SK-N-SH treated with all-trans-retinoic acid at 6 μM for 48 hours (cell line): ENCODE measurements around the gene NTM.

ENCODE experiments used
- ARNTL ChIP-seq: fragments of 450-650 bp; formaldehyde crosslinking; IDR thresholded peaks from 2 replicates; pipeline ENCODE4 v1.5.0; 2020; ENCODE audit warnings: low read depth, mild to moderate bottlenecking, moderate library complexity, borderline replicate concordance
- BACH2 ChIP-seq: fragments of 250-450 bp; sonication (Bioruptor Pico); IDR thresholded peaks from 2 replicates; pipeline ENCODE4 v1.9.0; 2021; ENCODE audit warnings: mild to moderate bottlenecking, borderline replicate concordance
- RARB ChIP-seq: fragments of 250-450 bp; sonication (Bioruptor Pico); IDR thresholded peaks from 2 replicates; pipeline ENCODE4 v1.8.0; 2021; ENCODE audit warnings: mild to moderate bottlenecking, moderate library complexity
- TOX ChIP-seq: fragments of 250-450 bp; sonication (Bioruptor Pico); IDR thresholded peaks from 2 replicates; pipeline ENCODE4 v1.8.0; 2021; ENCODE audit warnings: mild to moderate bottlenecking, moderate library complexity, borderline replicate concordance
- ZC3H10 ChIP-seq: fragments of 250-450 bp; sonication (Bioruptor Pico); IDR thresholded peaks from 2 replicates; pipeline ENCODE4 v1.5.1; 2021; ENCODE audit warnings: mild to moderate bottlenecking, moderate library complexity
- ZFP30 ChIP-seq: fragments of 450-650 bp; formaldehyde crosslinking; IDR thresholded peaks from 2 replicates; pipeline ENCODE4 v1.5.0; 2022; ENCODE audit warnings: mild to moderate bottlenecking, moderate library complexity

- no peak for TF ChIP-seq ARNTL (CRISPR knock-in tag)
- no peak for TF ChIP-seq TOX
- TF ChIP-seq ZC3H10 (CRISPR knock-in tag): no peak
- no peak for TF ChIP-seq ZFP30
- TF ChIP-seq RARB: no peak
- TF ChIP-seq BACH2 (CRISPR knock-in tag): no peak
These were observed 554.2 kb downstream of the NTM start for GRCh38 chr11:131924457-131925201.
